Measurements from ENCODE around the gene TMTC4.

TMTC4 gene

GRCh38 chr13:100604918-100605710 lies 69.5 kb downstream of the TMTC4 start:
- Histone ChIP-seq H3K4me1 (no peaks in the 10 kb centered on the region), H3K36me3 (no peaks in the 10 kb centered on the region), H3K9me3 (no peaks in the 10 kb centered on the region), H3K27me3 (no peaks in the 10 kb centered on the region), H3K4me3 (ENCODE audit: low read depth, low read length) (no peak overlapping the region)
- no peak for DNase-seq
- no peak for TF ChIP-seq CTCF (IDR thresholded peaks at IDR 0.05; ENCODE audit: low read depth, low read length)

GRCh38 chr13:100602493-100603111 lies 72.0 kb downstream of the TMTC4 start:
- H3K4me3 ChIP-seq (ENCODE audit: low read depth, low read length), result no peak overlapping the region
- DNase-seq, result no peak

GRCh38 chr13:100601716-100602115 lies 72.9 kb downstream of the TMTC4 start:
- TF ChIP-seq CTCF (IDR thresholded peaks at IDR 0.05; ENCODE audit: low read depth, low read length), result no peak
- no peaks in the 10 kb centered on the region for H3K27me3 ChIP-seq
- no peaks in the 10 kb centered on the region; the same call in 1 of the 2 replicates for H3K9me3 ChIP-seq
- H3K4me1 ChIP-seq, result no peaks in the 10 kb centered on the region
- H3K4me3 ChIP-seq (ENCODE audit: low read depth, low read length), result no peak overlapping the region
- DNase-seq, result no peak
- no peaks in the 10 kb centered on the region for H3K36me3 ChIP-seq

More at GRCh38 chr13:100602493-100603111, 72.0 kb downstream of the TMTC4 start:
- no peak for TF ChIP-seq CTCF (IDR thresholded peaks at IDR 0.05; ENCODE audit: low read depth, low read length)
- Histone ChIP-seq H3K27me3 (no peaks in the 10 kb centered on the region), H3K4me1 (no peaks in the 10 kb centered on the region), H3K9me3 (no peaks in the 10 kb centered on the region), H3K36me3 (no peaks in the 10 kb centered on the region)

GRCh38 chr13:100600915-100601314 lies 73.7 kb downstream of the TMTC4 start:
- no peaks in the 10 kb centered on the region for H3K4me1 ChIP-seq
- H3K9me3 ChIP-seq, result no peaks in the 10 kb centered on the region; the same call in 1 of the 2 replicates
- H3K27me3 ChIP-seq, result no peaks in the 10 kb centered on the region
- no peak overlapping the region for H3K4me3 ChIP-seq (ENCODE audit: low read depth, low read length)
- no peak for DNase-seq
- TF ChIP-seq CTCF (IDR thresholded peaks at IDR 0.05; ENCODE audit: low read depth, low read length), result no peak
- no peaks in the 10 kb centered on the region for H3K36me3 ChIP-seq

GRCh38 chr13:100600461-100600860 lies 74.1 kb downstream of the TMTC4 start:
- TF ChIP-seq CTCF (IDR thresholded peaks at IDR 0.05; ENCODE audit: low read depth, low read length), result no peak
- no peaks in the 10 kb centered on the region for H3K4me1 ChIP-seq
- no peaks in the 10 kb centered on the region for H3K36me3 ChIP-seq
- H3K4me3 ChIP-seq (ENCODE audit: low read depth, low read length), result no peak overlapping the region
- no peak for DNase-seq
- H3K9me3 ChIP-seq, result no peaks in the 10 kb centered on the region; the same call in 1 of the 2 replicates
- H3K27me3 ChIP-seq, result no peaks in the 10 kb centered on the region

- Histone ChIP-seq H3K36me3 (no peaks in the 10 kb centered on the region), H3K4me3 (ENCODE audit: low read depth, low read length) (no peak overlapping the region), H3K9me3 (no peaks in the 10 kb centered on the region; the same call in 1 of the 2 replicates), H3K27me3 (no peaks in the 10 kb centered on the region), H3K4me1 (no peaks in the 10 kb centered on the region)
- no peak for TF ChIP-seq CTCF (IDR thresholded peaks at IDR 0.05; ENCODE audit: low read depth, low read length)
- no peak for DNase-seq
Measured at GRCh38 chr13:100597253-100597652, 77.3 kb downstream of the TMTC4 start.

Data from BE2C (cell line).